Stimulated activated CD8-positive, alpha-beta memory T cell treated with anti-CD3 and anti-CD28 coated beads, Interleukin-2, amount 100 ng/mL, for 48 hours (primary cell): Measurements from ENCODE around the gene KCNH8.
"Not testable (repeated sequence)": the region's sequence is repeated elsewhere in the genome, so short reads cannot be mapped to it uniquely, and the experiment has no call there.

Source experiments
- DNase-seq, 2 donors: peaks; one replicate each; pipeline ENCODE4 v3.0.0-alpha.2; 2020; ENCODE audit warnings: low read depth in 2 of 2

The KCNH8 gene

DNA sequence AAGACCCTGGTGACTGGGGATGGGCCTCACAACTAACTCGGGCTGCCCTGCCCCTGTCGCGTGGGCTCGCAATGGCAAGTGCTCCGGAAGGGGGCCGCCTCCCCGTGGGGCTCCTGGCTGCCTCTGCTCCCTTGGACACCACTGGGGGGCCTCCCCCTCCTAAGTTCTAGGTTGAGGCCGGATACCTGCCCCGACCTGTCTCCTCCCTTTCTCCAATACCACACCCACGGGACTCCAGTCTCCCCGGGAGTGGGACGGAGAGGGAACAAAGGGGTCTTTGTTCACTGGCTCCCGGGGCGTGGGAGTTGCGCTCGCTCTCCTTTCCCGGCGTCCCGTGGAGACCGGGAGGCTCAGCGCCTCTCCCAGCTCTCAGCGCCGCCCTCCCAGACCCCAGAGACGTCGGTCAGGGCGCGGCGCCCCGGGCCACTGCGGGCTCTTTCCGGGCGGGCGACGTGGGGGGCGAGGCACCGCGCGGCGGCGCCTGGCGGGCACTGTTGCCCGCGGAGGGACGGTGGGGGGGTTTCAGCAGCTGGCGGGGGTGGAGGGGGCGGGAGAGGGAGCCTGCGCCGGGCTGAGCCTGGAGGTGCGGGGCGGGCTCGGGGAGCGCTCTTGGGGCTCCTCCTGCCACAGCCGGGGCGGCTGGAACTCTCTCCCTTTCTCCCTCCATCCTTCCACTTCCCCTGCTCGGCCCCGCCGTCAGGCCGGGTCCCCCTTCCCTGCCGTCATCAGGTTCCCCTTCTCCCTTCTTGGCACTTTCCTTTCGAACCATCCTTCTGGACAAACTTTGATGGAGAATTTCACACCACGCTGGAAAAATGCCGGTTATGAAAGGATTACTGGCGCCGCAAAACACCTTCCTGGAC lies at the start of gene KCNH8:
Gene KCNH8 (plus strand): TSS at position 606 of the 863 bp plus-strand sequence. CDS start 210 bp downstream, at position 816.
- no peak for DNase-seq

DNA sequence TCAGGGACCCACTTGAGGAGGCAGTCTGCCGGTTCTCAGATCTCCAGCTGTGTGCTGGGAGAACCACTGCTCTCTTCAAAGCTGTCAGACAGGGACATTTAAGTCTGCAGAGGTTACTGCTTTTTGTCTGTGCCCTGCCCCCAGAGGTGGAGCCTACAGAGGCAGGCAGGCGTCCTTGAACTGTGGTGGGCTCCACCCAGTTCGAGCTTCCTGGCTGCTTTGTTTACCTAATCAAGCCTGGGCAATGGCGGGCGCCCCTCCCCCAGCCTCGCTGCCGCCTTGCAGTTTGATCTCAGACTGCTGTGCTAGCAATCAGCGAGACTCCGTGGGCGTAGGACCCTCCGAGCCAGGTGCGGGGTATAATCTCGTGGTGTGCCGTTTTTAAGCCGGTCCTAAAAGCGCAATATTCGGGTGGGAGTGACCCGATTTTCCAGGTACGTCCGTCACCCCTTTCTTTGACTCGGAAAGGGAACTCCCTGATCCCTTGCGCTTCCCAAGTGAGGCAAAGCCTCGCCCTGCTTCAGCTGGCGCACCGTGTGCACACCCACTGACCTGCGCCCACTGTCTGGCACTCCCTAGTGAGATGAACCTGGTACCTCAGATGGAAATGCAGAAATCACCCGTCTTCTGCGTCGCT lies 45.5 kb upstream of the KCNH8 start:
- DNase-seq = not testable (repeated sequence)

DNA sequence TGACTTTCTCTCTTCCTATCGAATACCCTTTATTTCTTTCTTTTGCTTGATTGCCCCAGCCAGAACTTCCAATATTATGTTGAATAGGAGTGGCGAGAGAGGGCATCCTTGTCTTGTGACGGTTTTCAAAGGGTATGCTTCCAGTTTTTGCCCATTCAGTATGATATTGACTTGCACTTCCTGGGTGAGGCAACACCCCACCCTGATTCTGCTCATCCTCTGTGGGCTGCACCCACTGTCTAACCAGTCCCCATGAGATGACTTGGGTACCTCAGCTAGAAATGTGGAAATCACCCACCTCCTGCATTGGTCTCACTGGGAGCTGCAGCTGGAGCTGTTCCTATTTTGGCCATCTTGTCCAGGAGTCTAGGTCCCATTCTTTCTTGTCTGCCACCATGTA lies 44.8 kb upstream of the KCNH8 start:
- DNase-seq = no peak

DNA sequence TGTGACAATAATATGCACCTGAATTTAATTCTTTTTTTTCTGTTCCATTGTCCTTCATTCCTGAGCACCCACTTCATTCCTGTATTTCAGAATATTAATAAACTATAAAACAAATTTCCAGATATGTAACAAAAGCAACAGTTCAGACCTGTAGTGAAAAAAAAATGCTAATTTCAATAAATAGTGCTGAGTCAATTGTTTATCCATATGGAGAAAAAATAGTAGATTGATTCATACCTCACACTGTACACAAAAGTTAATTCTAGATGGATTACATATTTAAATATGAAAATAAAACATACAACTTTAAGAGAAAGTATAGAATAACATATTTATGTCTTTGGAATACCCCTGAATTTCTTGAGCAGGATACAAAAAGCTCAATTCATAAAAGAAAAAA lies 43.9 kb upstream of the KCNH8 start:
- no peak for DNase-seq

DNA sequence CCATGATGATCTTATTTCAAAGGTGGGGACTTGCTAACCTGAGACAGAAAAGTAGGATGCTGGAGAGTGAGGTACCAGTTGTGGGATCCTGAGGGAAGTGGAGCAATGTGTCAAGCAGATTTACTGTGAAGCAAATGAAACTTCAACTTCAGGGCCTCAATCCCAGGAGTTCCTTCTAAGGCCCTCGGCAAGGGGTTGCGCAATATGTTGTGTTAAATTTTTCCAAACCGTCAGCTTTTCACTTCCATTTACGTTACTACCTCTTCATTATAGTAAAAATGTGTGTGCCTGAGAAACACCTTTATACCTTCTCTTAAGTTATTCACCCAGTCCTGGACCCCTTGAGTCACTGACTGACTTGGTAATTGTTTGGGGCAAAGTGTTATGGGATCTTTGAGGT lies 42.5 kb upstream of the KCNH8 start:
- DNase-seq = no peak

DNA sequence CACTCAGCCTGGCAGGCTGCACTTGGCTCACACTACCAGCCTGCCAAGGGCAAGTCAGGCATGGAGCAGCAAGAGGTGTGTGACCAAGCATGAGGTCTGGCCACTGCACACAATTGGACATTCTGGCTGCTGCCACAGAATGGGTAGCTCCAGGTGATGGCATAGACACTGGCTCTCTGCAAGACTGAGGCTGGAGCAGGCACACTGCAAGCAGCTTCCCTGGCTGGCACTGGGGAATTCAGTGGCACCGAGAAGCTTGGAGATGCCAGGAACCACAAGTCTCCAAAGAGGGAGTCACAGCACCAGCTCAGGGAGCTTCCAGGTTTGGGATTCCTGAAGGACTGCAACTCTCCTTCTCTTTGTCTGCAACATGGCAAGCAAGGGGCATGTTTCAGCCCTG lies 42.0 kb upstream of the KCNH8 start:
- no peak for DNase-seq

DNA sequence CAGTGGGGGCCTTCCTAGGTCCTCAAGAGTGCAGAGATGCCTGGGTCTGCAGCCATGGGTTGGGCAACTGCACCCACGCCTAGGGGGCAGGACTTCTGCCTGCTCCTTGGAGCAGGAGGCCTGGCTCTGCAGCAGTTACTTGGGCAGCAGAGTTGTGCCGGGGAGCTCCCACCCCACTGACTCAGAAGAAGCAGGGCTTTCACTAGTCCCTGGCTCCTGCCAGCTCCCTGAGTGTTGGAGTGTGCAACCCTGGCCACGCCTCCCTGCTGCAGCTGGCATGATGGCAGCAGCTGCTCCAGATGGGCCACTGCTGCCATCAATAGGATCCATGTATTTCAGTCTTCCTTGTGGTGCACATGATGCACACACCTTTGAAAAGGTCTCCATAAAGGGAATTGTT lies 40.6 kb upstream of the KCNH8 start:
- DNase-seq = no peak

DNA sequence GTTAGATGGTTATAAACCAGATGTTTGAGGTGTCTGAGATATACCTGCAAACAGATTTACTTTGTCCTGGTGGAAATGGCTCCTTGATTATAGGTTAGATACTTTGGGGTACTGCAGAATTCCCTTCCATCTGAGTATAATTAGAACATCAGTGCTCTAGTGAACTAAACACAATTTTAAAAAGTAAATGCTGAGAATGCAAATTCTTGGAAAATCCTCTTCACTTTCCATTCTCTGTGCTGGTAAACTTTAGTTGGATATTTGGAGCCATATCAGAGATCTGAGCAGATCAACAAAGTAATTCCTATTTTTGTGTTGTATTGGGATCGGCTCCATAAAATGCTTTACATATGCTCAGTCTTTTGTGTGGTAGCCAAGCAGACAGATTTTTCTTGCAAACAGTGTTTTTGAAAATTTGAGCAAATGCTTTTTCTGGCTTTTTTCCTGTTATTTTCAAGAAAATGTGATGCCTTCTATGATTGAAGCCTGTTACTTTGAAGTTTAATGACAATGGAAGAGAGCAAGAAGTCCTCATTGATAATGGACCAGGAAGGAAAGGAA lies 37.9 kb upstream of the KCNH8 start:
- no peak for DNase-seq

DNA sequence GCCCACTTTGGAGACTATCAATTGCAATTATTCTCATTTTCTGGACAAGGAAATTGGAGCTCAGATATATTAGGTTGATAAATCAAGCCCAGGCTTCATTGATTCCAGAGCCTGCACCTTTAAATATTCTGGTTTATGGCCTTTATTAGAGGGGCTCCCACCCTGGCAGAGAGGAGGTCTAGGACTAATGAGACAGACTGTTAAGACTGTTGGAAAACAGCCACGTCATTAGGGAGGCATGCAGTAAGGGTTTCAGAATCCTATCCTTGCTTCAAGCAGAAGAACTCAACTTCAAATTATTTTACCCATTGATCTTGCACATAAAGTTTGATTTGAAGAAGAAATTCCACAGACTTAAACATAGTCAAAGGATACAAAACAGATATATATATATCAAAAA lies 33.8 kb upstream of the KCNH8 start:
- DNase-seq = no peak

DNA sequence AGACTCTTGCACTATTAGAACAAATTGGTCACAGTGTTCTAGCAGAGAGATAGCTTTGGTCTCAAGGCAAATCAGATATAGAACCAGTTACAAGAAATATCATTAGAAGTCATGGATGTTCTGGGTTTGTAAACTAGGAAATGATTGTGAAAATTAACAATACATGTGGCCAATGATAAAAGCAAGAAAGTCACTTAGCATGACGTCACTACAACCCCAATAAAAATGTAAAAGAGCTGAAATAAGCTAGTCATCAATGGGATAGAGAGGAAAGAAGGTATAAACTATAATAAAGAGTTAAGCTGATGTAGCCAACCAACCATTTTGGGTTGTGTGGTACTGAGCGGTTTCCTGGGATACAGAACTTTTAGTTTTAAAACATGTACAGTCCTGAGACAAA lies 32.1 kb upstream of the KCNH8 start:
- DNase-seq = no peak

DNA sequence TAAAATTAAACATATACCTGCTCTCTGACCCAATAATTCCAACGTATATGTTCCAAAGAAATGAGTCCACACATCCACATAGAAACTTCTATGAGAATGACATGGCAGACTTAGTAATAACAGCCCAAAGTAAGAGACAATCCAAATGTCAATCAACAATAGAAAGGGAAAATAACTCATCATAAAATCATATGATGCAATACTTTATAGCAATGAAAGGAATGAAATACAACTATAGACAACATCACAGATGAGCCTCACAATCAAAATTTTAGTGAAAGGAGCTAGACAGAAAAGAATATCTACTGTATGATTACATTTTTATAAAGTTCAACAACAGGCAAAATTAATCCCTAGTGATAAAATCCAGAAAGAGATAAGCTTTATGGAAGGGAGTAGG lies 23.6 kb upstream of the KCNH8 start:
- no peak for DNase-seq

DNA sequence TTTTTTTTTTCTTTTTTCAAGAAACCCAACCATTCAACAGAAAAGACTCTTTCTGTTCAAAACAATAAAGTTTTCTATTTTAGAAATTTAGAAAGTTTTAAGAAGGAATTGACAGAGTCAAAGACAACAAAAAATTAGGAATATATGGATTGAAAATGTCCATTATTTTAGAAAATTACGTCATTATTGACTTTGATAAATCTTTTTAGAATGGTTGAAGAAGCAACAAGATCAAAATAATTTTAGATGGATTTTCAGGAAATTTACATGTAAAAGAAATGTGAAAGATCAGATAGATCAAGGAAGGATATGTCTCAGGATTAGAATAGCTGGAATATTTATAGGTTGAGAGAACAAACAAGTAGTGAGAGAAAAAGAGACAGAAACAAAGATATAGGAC lies 8.4 kb upstream of the KCNH8 start:
- no peak for DNase-seq

DNA sequence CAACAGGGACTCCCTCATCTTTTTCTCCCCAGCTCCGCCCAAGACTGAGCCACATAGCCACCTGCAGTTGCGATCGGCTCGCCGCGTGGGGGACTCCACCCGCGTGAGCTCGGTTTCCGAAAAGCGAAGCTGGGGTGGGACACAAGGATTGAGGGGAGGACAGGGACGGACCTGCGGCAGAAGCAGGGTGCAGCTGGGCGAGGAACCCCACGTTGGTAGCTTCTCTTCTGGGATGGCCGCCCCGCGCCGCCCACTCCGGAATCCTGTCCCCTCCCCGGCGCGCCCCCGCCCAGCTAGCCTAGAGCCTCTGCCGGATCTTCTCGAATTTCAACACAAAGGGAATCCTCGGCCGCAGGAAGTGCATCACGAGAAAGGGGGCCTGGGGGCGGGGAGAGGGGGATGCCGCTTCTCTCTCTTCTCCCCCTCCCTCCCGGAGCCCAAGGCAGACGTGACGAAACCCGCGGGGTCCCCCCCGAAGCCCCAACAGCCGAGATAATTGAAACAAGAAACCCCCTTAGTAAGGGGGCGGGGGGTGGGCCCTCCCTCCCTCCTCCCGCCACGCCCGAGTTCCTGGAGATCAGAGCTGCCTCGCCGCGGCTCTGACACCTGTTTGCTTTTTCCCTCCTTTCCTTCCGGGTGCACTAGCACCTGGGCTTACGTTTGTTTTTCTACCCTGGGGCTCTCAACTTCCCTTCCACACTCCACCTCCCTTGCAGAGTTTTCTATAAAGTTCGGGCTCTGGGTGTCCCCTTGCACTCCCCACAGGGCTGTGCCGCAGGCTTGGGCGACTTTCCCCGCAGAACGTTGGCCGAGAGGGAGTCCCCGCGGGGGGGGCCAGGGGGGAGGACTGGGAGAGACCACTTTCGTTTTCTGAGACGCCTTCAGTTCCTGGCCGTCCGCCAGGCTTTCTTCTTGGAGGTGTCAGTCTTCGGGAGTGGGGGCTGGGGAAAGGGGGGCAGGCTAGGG lies 1.3 kb upstream of the KCNH8 start:
- DNase-seq = peak; percentile 40 to 49

DNA sequence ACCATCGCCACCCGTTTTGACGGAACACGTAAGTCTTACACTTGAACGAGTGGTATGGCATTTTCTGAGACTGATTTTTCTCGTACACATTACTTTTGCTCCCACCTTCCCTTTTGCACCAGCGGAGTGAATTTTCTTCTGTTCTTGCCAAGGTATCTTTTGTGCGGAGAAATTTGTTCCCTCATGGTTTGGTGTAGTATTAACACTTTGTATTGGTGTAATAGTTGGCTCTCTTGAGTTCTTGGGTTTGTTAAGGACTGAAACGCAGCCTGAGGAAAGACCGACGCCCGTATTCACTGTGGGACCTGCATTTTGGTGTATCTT lies 420 bp downstream of the KCNH8 start:
- DNase-seq = no peak

DNA sequence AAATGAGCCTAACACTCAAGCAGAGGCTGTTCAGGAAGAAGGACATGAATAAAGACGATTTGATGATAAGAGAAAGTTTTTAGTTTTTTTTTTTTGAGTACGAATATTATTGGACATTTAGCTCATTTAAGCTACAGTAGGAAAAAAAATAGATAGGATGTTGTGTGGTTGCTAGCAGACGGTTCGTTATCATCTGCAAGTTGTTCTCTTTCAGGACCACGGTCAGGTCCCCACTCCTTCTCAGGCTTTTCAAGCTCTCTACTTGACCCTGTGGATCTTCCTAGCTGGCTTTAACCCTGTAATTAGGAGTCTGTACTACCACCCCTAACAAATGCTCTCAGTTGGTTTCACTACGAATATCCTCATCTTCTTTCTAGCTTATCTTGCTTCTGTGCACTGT lies 1.1 kb downstream of the KCNH8 start:
- DNase-seq = no peak

DNA sequence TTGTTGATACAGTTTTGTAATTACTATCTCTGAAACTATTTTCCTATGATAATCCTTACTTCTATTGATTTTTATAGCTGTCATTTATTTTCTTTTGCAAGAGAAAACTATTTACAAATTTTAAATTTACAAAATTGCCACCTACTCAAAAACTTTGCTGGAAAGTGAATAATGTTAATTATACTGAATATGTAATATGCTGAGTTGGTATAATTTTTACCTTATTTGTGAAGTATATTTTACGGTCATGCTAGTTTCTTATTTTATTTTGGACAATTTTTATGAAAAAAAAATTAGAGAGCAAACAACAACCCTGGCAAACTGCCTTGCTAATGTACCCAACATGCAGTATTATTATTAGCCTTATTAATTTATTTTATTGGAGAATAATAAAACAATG lies 2.9 kb downstream of the KCNH8 start:
- no peak for DNase-seq

DNA sequence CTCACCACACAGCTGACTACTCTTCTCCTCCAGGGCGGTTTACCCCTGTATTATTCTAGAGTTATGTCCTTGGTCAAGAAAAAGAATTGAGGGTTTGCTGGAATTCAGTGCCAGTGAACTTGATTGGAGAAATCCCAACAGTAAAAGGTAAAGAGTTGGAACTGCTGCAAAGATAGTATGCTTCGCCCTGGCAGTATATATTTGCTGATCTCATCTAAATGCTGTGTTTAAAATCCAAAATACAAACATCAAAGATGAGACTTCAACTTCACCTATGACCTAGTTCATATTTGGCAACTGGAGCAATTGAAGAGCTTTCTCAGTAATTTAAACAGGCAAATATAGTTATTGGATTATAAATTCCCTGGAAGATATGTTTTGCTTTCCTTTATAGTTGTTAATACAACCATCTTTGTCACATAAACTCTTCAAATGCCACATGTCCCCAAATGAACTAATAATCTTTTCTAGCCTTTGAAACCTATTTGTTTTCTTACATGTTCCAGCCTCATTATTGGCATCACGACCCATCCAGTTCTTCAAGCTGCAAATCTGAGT lies 6.5 kb downstream of the KCNH8 start:
- DNase-seq = no peak

DNA sequence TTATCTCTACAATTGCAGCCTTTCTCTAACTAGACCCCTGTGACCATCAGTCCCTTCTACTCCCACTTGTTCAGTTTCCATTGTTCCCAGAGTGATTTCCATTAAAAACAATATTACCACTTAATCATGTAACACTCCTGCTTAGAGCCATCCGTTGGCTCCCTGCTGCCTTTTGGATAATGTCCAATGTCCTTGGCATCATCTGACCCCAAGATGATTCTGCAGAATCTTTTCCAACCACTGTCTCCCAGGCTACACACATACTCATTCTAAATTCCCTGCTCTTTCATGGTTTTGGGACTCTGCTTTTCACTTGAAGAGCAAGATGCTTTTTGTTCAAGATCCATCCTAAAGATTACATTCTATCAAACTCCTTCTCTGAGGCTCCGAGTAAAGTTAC lies 7.1 kb downstream of the KCNH8 start:
- DNase-seq = no peak

DNA sequence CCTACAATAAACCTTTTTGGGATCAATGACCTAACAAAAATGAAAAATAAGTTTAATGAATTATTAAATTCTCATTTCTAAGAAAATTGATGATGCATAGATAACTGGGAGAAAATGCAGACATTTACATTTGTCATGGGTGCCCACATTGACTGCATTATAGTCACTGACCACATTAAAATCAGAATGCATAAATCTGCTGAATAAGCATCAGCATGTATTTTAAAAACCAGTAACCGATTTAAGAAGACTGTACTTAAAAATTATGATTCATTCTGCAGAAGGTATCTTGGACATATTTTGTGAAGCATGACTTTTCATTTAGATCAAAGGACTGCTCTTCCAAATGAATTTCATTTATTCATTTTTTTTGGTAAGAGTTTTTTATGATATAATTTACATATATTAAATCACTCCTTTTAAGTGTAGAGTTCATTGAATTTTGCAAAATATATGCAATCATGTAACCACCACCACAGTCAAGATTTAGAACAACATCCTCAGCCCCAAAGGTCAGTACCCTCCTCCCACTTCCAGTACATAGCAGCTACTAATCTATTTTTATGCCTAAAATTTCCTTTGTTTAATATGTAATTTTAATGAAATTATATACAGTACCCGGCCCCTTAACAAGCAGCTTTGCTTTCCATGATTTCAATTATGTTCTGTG lies 11.8 kb downstream of the KCNH8 start:
- no peak for DNase-seq

DNA sequence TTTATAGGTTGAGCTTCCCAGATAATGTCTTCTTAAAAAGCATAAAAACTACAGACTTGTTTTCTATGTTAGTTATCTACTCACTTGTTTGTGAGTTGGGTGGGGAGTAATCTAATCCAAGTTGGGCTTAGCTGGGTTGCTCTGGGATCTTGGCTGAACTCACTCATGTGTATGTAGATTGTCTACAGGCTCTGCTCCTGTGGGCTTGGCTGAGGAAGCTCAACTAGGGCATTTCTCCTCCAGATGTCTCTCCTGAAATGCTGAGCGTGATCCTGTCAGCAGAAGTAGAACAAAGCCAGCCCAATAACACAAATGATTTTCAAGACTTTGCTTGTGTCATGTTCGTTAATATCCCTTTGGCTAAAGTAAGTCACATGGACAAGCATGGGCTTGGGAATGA lies 17.3 kb downstream of the KCNH8 start:
- no peak for DNase-seq

DNA sequence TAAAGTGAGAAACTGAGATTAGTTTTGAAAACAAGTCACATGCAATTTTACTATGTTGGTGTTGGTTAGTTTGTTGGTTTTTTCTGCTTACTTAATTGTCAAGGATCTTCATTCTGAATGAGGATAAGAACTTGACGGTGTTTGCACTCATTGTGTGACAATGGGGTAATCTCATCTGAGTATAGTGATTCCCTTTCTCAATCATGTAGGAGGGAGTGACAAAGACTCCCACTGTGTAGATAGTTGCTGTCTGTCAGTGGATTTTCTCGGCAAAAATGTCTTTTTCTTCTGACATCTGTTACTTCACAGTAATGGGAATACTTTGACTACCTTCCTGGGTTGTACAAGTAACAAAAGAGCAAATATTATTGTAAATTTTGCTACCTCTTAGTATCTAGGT lies 23.5 kb downstream of the KCNH8 start:
- no peak for DNase-seq
